ENCODE measurements around the gene MIPOL1. TPM values are rescaled to one million over a fixed set of nuclear protein-coding genes. Genes with fewer than 3 reads are reported as not detected.
A peak's percentile ranks its signal among the peaks of the same experiment; 100 is the strongest.

MIPOL1 gene
- total RNA-seq, 1 donor from 2014 or later: 11.1 TPM

GRCh38 chr14:37594971-37595808 lies 397.5 kb downstream of the MIPOL1 start, which contains the start of the genes FOXA1 and TTC6:
Gene FOXA1 (minus strand): TSS chr14:37595249. CDS start chr14:37594972, 277 bp downstream.
Gene TTC6 (plus strand): TSS chr14:37595629. CDS start chr14:37622065, 26,436 bp downstream.
- H3K27me3 ChIP-seq (ENCODE audit: control insufficient read depth, insufficient read depth, low read length): no peaks in the 10 kb centered on the region
- DNase-seq (ENCODE audit: low read depth): peak; percentile 67
- peak within 1 kb of the TSS; percentile 49 for H3K4me3 ChIP-seq (ENCODE audit: low read depth, low read length)
- no peaks in the 10 kb centered on the region for H3K36me3 ChIP-seq (ENCODE audit: control insufficient read depth, insufficient read depth, low read length)
- FAIRE-seq: no peak
- TF ChIP-seq CTCF (IDR thresholded peaks at IDR 0.05; ENCODE audit: insufficient read depth, low read length, severe bottlenecking): no peak

- Histone ChIP-seq H3K4me3 (ENCODE audit: low read depth, low read length) (peak overlapping the region; percentile 49), H3K27me3 (ENCODE audit: control insufficient read depth, insufficient read depth, low read length) (no peaks in the 10 kb centered on the region), H3K36me3 (ENCODE audit: control insufficient read depth, insufficient read depth, low read length) (no peaks in the 10 kb centered on the region)
- FAIRE-seq (no peak), DNase-seq (ENCODE audit: low read depth) (peak; percentile 94)
- TF ChIP-seq CTCF (IDR thresholded peaks at IDR 0.05; ENCODE audit: insufficient read depth, low read length, severe bottlenecking): no peak
Observed at GRCh38 chr14:37595809-37596621, 398.3 kb downstream of the MIPOL1 start.

GRCh38 chr14:37596790-37597472 lies 399.2 kb downstream of the MIPOL1 start:
- FAIRE-seq: no peak
- H3K36me3 ChIP-seq (ENCODE audit: control insufficient read depth, insufficient read depth, low read length): no peaks in the 10 kb centered on the region
- TF ChIP-seq CTCF (IDR thresholded peaks at IDR 0.05; ENCODE audit: insufficient read depth, low read length, severe bottlenecking): no peak
- H3K4me3 ChIP-seq (ENCODE audit: low read depth, low read length): peak overlapping the region; percentile 7
- H3K27me3 ChIP-seq (ENCODE audit: control insufficient read depth, insufficient read depth, low read length): no peaks in the 10 kb centered on the region
- DNase-seq (ENCODE audit: low read depth): peak; percentile 23

GRCh38 chr14:37597538-37597913 lies 399.8 kb downstream of the MIPOL1 start:
- H3K4me3 ChIP-seq (ENCODE audit: low read depth, low read length): peak overlapping the region; percentile 43
- DNase-seq (ENCODE audit: low read depth) (peak; percentile 59), FAIRE-seq (no peak)
- H3K27me3 ChIP-seq (ENCODE audit: control insufficient read depth, insufficient read depth, low read length): no peaks in the 10 kb centered on the region
- H3K36me3 ChIP-seq (ENCODE audit: control insufficient read depth, insufficient read depth, low read length): no peaks in the 10 kb centered on the region
- TF ChIP-seq CTCF (IDR thresholded peaks at IDR 0.05; ENCODE audit: insufficient read depth, low read length, severe bottlenecking): peak; percentile 78

- DNase-seq (ENCODE audit: low read depth): peak; percentile 33
- peak overlapping the region; percentile 43 for H3K4me3 ChIP-seq (ENCODE audit: low read depth, low read length)
- TF ChIP-seq CTCF (IDR thresholded peaks at IDR 0.05; ENCODE audit: insufficient read depth, low read length, severe bottlenecking): no peak
- H3K36me3 ChIP-seq (ENCODE audit: control insufficient read depth, insufficient read depth, low read length): no peaks in the 10 kb centered on the region
- H3K27me3 ChIP-seq (ENCODE audit: control insufficient read depth, insufficient read depth, low read length): no peaks in the 10 kb centered on the region
- FAIRE-seq: no peak
Observed at GRCh38 chr14:37597914-37598746, 400.4 kb downstream of the MIPOL1 start.
